ENCODE data around the gene GANC. TPM values are rescaled to one million over a fixed set of nuclear protein-coding genes. Genes with fewer than 3 reads are reported as not detected.

Gene GANC
- total RNA-seq, 1 donor from 2014 or later: 14.2 TPM

DNA sequence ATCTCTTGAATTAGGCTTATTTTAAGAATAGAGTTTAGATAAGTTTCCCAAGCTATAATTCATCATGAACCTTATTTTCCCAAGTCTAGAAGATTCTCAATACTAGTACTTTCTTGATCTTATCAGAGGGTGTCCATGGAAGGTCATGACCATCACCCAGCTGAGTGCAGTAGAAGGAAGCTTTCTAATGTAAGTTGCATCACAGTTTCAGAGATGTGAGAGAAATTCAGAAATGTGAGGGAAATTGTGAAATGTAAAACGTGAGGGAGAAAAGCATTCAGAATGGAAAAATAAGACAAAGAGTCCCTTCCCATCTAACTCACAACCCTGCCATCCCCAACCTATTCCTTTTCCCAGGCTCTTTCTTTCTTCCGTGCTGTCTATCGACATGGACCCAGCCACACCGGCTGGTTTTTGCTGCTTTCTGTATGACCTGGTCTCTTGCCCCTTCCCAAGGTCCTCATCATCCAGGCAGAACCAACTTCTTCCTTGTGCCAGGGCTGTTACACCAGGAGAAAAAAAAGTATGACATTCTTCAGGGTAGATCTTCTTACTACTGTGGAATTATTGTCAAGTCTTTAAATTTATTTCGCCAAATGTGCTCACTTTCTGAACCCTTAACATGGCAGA is 93.0 kb downstream of the GANC start:
- DNase-seq (ENCODE audit: low read depth): no peak
- H3K27me3 ChIP-seq (ENCODE audit: control insufficient read depth, insufficient read depth, low read length): no peaks in the 10 kb centered on the region
- no peak for TF ChIP-seq CTCF (IDR thresholded peaks at IDR 0.05; ENCODE audit: insufficient read depth, low read length, poor library complexity, severe bottlenecking)
- no peaks in the 10 kb centered on the region for H3K36me3 ChIP-seq (ENCODE audit: control insufficient read depth, insufficient read depth, low read length)
- no peak overlapping the region for H3K4me3 ChIP-seq (ENCODE audit: low read depth, low read length)

- Histone ChIP-seq H3K36me3 (ENCODE audit: control insufficient read depth, insufficient read depth, low read length) (no peaks in the 10 kb centered on the region), H3K27me3 (ENCODE audit: control insufficient read depth, insufficient read depth, low read length) (no peaks in the 10 kb centered on the region), H3K4me3 (ENCODE audit: low read depth, low read length) (no peak overlapping the region)
- TF ChIP-seq CTCF (IDR thresholded peaks at IDR 0.05; ENCODE audit: insufficient read depth, low read length, poor library complexity, severe bottlenecking): no peak
- DNase-seq (ENCODE audit: low read depth): no peak
Observed at GRCh38 chr15:42367041-42367440, 94.0 kb downstream of the GANC start.

GRCh38 chr15:42368096-42368495 is 95.1 kb downstream of the GANC start:
- TF ChIP-seq CTCF (IDR thresholded peaks at IDR 0.05; ENCODE audit: insufficient read depth, low read length, poor library complexity, severe bottlenecking): no peak
- Histone ChIP-seq H3K36me3 (ENCODE audit: control insufficient read depth, insufficient read depth, low read length) (no peaks in the 10 kb centered on the region), H3K27me3 (ENCODE audit: control insufficient read depth, insufficient read depth, low read length) (no peaks in the 10 kb centered on the region), H3K4me3 (ENCODE audit: low read depth, low read length) (no peak overlapping the region)
- no peak for DNase-seq (ENCODE audit: low read depth)

GRCh38 chr15:42371096-42371495 is 98.1 kb downstream of the GANC start:
- no peaks in the 10 kb centered on the region for H3K27me3 ChIP-seq (ENCODE audit: control insufficient read depth, insufficient read depth, low read length)
- DNase-seq (ENCODE audit: low read depth): no peak
- TF ChIP-seq CTCF (IDR thresholded peaks at IDR 0.05; ENCODE audit: insufficient read depth, low read length, poor library complexity, severe bottlenecking): no peak
- no peak overlapping the region for H3K4me3 ChIP-seq (ENCODE audit: low read depth, low read length)
- H3K36me3 ChIP-seq (ENCODE audit: control insufficient read depth, insufficient read depth, low read length): no peaks in the 10 kb centered on the region

- DNase-seq (ENCODE audit: low read depth): no peak
- Histone ChIP-seq H3K36me3 (ENCODE audit: control insufficient read depth, insufficient read depth, low read length) (no peaks in the 10 kb centered on the region), H3K4me3 (ENCODE audit: low read depth, low read length) (no peak overlapping the region), H3K27me3 (ENCODE audit: control insufficient read depth, insufficient read depth, low read length) (no peaks in the 10 kb centered on the region)
- TF ChIP-seq CTCF (IDR thresholded peaks at IDR 0.05; ENCODE audit: insufficient read depth, low read length, poor library complexity, severe bottlenecking): no peak
Observed at GRCh38 chr15:42373274-42373673, 100.3 kb downstream of the GANC start.

- no peak for TF ChIP-seq CTCF (IDR thresholded peaks at IDR 0.05; ENCODE audit: insufficient read depth, low read length, poor library complexity, severe bottlenecking)
- Histone ChIP-seq H3K36me3 (ENCODE audit: control insufficient read depth, insufficient read depth, low read length) (no peaks in the 10 kb centered on the region), H3K4me3 (ENCODE audit: low read depth, low read length) (no peak overlapping the region), H3K27me3 (ENCODE audit: control insufficient read depth, insufficient read depth, low read length) (no peaks in the 10 kb centered on the region)
- DNase-seq (ENCODE audit: low read depth): no peak
Observed at GRCh38 chr15:42373936-42374335, 100.9 kb downstream of the GANC start.

Data from kidney epithelial cell (primary cell).